H9 (cell line): ENCODE results near the gene IL1RAPL1. TPM values are rescaled to one million over a fixed set of nuclear protein-coding genes. Genes with fewer than 3 reads are reported as not detected.

Experiments
- DNase-seq: peaks from one replicate; pipeline ENCODE4 v3.0.0-alpha.2; 2017
- H2AFZ ChIP-seq: one replicate; pipeline ENCODE4 v1.6.1; 2013; ENCODE audit warnings: mild to moderate bottlenecking, low read length, control low read depth, moderate library complexity
- H2AK5ac ChIP-seq: 2 replicates; pipeline ENCODE4 v1.6.1; 2013; ENCODE audit warnings: low read length, control low read depth, mixed read lengths; ENCODE audit not compliant: insufficient read length
- H2BK120ac ChIP-seq: one replicate; pipeline ENCODE4 v1.6.1; 2013; ENCODE audit warnings: low read depth, mild to moderate bottlenecking, low read length, control low read depth, inconsistent platforms; ENCODE audit not compliant: poor library complexity, severe bottlenecking
- H2BK12ac ChIP-seq: 2 replicates; pipeline ENCODE4 v1.6.1; 2013; ENCODE audit warnings: low read length, control low read depth, mixed read lengths, low read depth; ENCODE audit not compliant: insufficient read length
- H2BK15ac ChIP-seq: 2 replicates; pipeline ENCODE4 v1.6.1; 2013; ENCODE audit warnings: low read depth, low read length, control low read depth
- H2BK20ac ChIP-seq: one replicate; pipeline ENCODE4 v1.6.1; 2013; ENCODE audit warnings: low read depth, mild to moderate bottlenecking, low read length, control low read depth, inconsistent platforms; ENCODE audit not compliant: poor library complexity, severe bottlenecking
- H2BK5ac ChIP-seq: 2 replicates; pipeline ENCODE4 v1.6.1; 2013; ENCODE audit warnings: low read length, control low read depth, mixed read lengths; ENCODE audit not compliant: insufficient read length
- H3K14ac ChIP-seq: 2 replicates; pipeline ENCODE4 v1.6.1; 2013; ENCODE audit warnings: low read length, control low read depth; ENCODE audit not compliant: insufficient read depth
- H3K18ac ChIP-seq: 2 replicates; pipeline ENCODE4 v1.6.1; 2013; ENCODE audit warnings: low read depth, mild to moderate bottlenecking, mixed read lengths, low read length, control low read depth; ENCODE audit not compliant: insufficient read length
- H3K23ac ChIP-seq: 2 replicates; pipeline ENCODE4 v1.6.1; 2013; ENCODE audit warnings: low read length, control low read depth, mixed read lengths, low read depth; ENCODE audit not compliant: insufficient read length
- H3K23me2 ChIP-seq: 2 replicates; pipeline ENCODE4 v1.6.1; 2013; ENCODE audit warnings: low read depth, mild to moderate bottlenecking, mixed read lengths, low read length, control low read depth; ENCODE audit not compliant: insufficient read length, poor library complexity, severe bottlenecking
- H3K27ac ChIP-seq: 2 replicates; pipeline ENCODE4 v1.5.1; 2013; ENCODE audit warnings: low read length, control low read depth, mixed read lengths, low read depth; ENCODE audit not compliant: insufficient read length
- H3K27me3 ChIP-seq: 2 replicates; pipeline ENCODE4 v1.6.1; 2013; ENCODE audit warnings: low read length, control low read depth, inconsistent platforms; ENCODE audit not compliant: insufficient read depth
- H3K4ac ChIP-seq: 2 replicates; pipeline ENCODE4 v1.6.1; 2013; ENCODE audit warnings: low read depth, mild to moderate bottlenecking, control low read depth, inconsistent platforms, low read length, moderate library complexity
- H3K4me1 ChIP-seq: 2 replicates; pipeline ENCODE4 v1.6.1; 2013; ENCODE audit warnings: low read length, control low read depth, inconsistent platforms; ENCODE audit not compliant: insufficient read depth
- H3K4me2 ChIP-seq: 2 replicates; pipeline ENCODE4 v1.6.1; 2013; ENCODE audit warnings: low read length, control low read depth, mixed read lengths; ENCODE audit not compliant: insufficient read length, insufficient read depth
- H3K56ac ChIP-seq: 2 replicates; pipeline ENCODE4 v1.6.1; 2013; ENCODE audit warnings: low read depth, mild to moderate bottlenecking, mixed read lengths, low read length, control low read depth; ENCODE audit not compliant: insufficient read length
- H3K79me1 ChIP-seq: 2 replicates; pipeline ENCODE4 v1.6.1; 2013; ENCODE audit warnings: low read depth, mild to moderate bottlenecking, moderate library complexity, low read length, control low read depth, inconsistent platforms; ENCODE audit not compliant: insufficient read depth, poor library complexity, severe bottlenecking
- H3K79me2 ChIP-seq: 2 replicates; pipeline ENCODE4 v1.6.1; 2013; ENCODE audit warnings: low read length, control low read depth, inconsistent platforms; ENCODE audit not compliant: insufficient read depth
- H3K9ac ChIP-seq: 2 replicates; pipeline ENCODE4 v1.6.1; 2013; ENCODE audit warnings: low read length, control low read depth, mixed read lengths; ENCODE audit not compliant: insufficient read length; ENCODE audit errors: extremely low read depth
- H3K9me3 ChIP-seq: one replicate; pipeline ENCODE4 v1.6.1; 2013; ENCODE audit warnings: low read depth, low read length, inconsistent platforms; ENCODE audit not compliant: control insufficient read depth
- H3T11ph ChIP-seq: one replicate; pipeline ENCODE4 v1.6.1; 2013; ENCODE audit warnings: mild to moderate bottlenecking, low read length, control low read depth, inconsistent platforms
- H4K20me1 ChIP-seq: one replicate; pipeline ENCODE4 v1.6.1; 2013; ENCODE audit not compliant: control insufficient read depth, insufficient read length, insufficient read depth
- H4K5ac ChIP-seq: 2 replicates; pipeline ENCODE4 v1.6.1; 2013; ENCODE audit warnings: low read depth, mild to moderate bottlenecking, mixed read lengths, low read length, control low read depth; ENCODE audit not compliant: insufficient read length
- H4K8ac ChIP-seq: replicated peaks from 2 replicates; pipeline ENCODE4 v1.6.1; 2013; ENCODE audit warnings: low read length, control low read depth, mixed read lengths, low read depth; ENCODE audit not compliant: insufficient read length
- H4K91ac ChIP-seq: 2 replicates; pipeline ENCODE4 v1.6.1; 2013; ENCODE audit warnings: low read depth, mild to moderate bottlenecking, moderate library complexity, mixed read lengths, low read length, control low read depth; ENCODE audit not compliant: insufficient read length
- H3K27ac Mint-ChIP-seq, 3 experiments: 2 replicates in 2 of 3; 3 replicates in 1 of 3; pipeline ENCODE4 v1.8.0; 2020 to 2021; ENCODE audit warnings: mixed read lengths in 3 of 3, mild to moderate bottlenecking in 1 of 3, moderate library complexity in 1 of 3
- H3K27me3 Mint-ChIP-seq: 2 replicates; pipeline ENCODE4 v1.8.0; 2021; ENCODE audit warnings: low read depth, mild to moderate bottlenecking, moderate library complexity, mixed read lengths
- H3K36me3 Mint-ChIP-seq, 3 experiments: 2 replicates in 2 of 3; 3 replicates in 1 of 3; pipeline ENCODE4 v1.8.0; 2020 to 2021; ENCODE audit warnings: low read depth in 3 of 3, mixed read lengths in 3 of 3; ENCODE audit not compliant: insufficient read depth in 1 of 3
- H3K4me1 Mint-ChIP-seq, 2 experiments: 2 replicates each; pipeline ENCODE4 v1.8.0; 2020; ENCODE audit warnings: mixed read lengths in 2 of 2
- H3K4me3 Mint-ChIP-seq, 2 experiments: 2 replicates in 1 of 2; 3 replicates in 1 of 2; pipeline ENCODE4 v1.8.0; 2020 to 2021; ENCODE audit warnings: mild to moderate bottlenecking in 2 of 2, mixed read lengths in 2 of 2, moderate library complexity in 1 of 2
- H3K9me3 Mint-ChIP-seq, 2 experiments: 2 replicates in 1 of 2; 3 replicates in 1 of 2; pipeline ENCODE4 v1.8.0; 2020; ENCODE audit warnings: mild to moderate bottlenecking in 2 of 2, mixed read lengths in 2 of 2, moderate library complexity in 1 of 2
- WGBS: extraction: QIAGEN DNeasy Blood & Tissue Kit; methylation state at CpG from one replicate; pipeline ENCODE4 v1.1.7; 2013; ENCODE audit warnings: missing lambda C conversion rate, low lambda C conversion rate, mixed read lengths; ENCODE audit not compliant: insufficient read length; ENCODE audit errors: extremely low coverage; 5-methylcytosine and 5-hydroxymethylcytosine counted together
- total RNA-seq: library from RNA; stranded (reverse); gene quantifications from 2 replicates; pipeline ENCODE4 v1.2.1, GENCODE V29; 2021
- TF ChIP-seq, protein P1 (sequence below): fragments of 200-600 bp; sonication (generic); conservative IDR thresholded peaks from 3 replicates; pipeline ENCODE4 v1.8.0; 2021; ENCODE audit warnings: antibody characterized with exemption, mild to moderate bottlenecking

The IL1RAPL1 gene
- total RNA-seq, 1 experiment from 2014 or later = 0.31 TPM

DNA sequence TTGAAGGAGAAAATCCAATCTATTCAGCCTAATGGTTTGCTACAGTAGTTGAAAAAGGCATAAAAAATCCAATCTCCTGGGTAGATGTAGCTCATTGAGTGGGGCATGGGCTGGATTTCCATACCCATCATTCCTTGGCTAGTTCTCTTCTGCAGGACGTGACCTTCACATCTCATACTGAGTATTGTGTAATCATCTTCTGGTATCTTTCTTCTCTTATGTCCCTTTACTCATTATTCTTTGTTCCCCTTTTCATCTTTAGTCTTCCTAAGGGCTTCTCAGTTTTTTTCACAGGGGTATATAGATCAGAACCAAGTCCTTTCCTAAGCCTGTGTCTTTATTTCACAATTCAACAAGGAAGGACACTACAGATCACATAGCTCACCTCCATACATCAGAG is 900.5 kb downstream of the IL1RAPL1 start:
- Histone ChIP-seq H4K20me1 (no peaks in the 10 kb centered on the region), H2BK120ac (no peak overlapping the region), H3K18ac (no peak overlapping the region), H3K27me3 (no peaks in the 10 kb centered on the region), H3K4me2 (no peak overlapping the region), H3K9me3 (no peaks in the 10 kb centered on the region), H3K14ac (no peak overlapping the region), H3K27ac (no peak overlapping the region), H4K8ac (no peak overlapping the region), H3K9ac (no peak overlapping the region), H2AK5ac (no peak overlapping the region), H3K4me1 (no peaks in the 10 kb centered on the region), H2BK15ac (no peak overlapping the region), H3K56ac (no peak overlapping the region), H3K4ac (no peak overlapping the region), H3K79me2 (no peaks in the 10 kb centered on the region), H2BK20ac (no peak overlapping the region), H2AFZ (no peak overlapping the region), H3K23ac (no peak overlapping the region), H2BK5ac (no peak overlapping the region), H3K23me2 (no peaks in the 10 kb centered on the region), H4K91ac (no peak overlapping the region), H4K5ac (no peak overlapping the region), H3T11ph (no peak overlapping the region), H2BK12ac (no peak overlapping the region), H3K79me1 (no peaks in the 10 kb centered on the region)
- no peak overlapping the region for H3K27ac Mint-ChIP-seq
- TF ChIP-seq, protein P1, sequence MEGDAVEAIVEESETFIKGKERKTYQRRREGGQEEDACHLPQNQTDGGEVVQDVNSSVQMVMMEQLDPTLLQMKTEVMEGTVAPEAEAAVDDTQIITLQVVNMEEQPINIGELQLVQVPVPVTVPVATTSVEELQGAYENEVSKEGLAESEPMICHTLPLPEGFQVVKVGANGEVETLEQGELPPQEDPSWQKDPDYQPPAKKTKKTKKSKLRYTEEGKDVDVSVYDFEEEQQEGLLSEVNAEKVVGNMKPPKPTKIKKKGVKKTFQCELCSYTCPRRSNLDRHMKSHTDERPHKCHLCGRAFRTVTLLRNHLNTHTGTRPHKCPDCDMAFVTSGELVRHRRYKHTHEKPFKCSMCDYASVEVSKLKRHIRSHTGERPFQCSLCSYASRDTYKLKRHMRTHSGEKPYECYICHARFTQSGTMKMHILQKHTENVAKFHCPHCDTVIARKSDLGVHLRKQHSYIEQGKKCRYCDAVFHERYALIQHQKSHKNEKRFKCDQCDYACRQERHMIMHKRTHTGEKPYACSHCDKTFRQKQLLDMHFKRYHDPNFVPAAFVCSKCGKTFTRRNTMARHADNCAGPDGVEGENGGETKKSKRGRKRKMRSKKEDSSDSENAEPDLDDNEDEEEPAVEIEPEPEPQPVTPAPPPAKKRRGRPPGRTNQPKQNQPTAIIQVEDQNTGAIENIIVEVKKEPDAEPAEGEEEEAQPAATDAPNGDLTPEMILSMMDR = no peak
- no peaks in the 10 kb centered on the region; a peak in 1 of 4 replicates for H3K4me1 Mint-ChIP-seq
- no peaks in the 10 kb centered on the region for H3K27me3 Mint-ChIP-seq
- no peaks in the 10 kb centered on the region for H3K36me3 Mint-ChIP-seq
- WGBS = no CpG with 5 or more reads among the region's 1 CpG
- H3K9me3 Mint-ChIP-seq = peaks cover 0 to 24% of the 10 kb centered on the region in 2 experiments; a peak in 4 of 5 replicates
- DNase-seq = no peak
- H3K4me3 Mint-ChIP-seq = no peak overlapping the region
